H1 (cell line): ENCODE results near the gene MROH8. TPM values are rescaled to one million over a fixed set of nuclear protein-coding genes. Genes with fewer than 3 reads are reported as not detected.

ENCODE experiments used
- BACH1 ChIP-seq: IDR thresholded peaks from 2 replicates; pipeline ENCODE4 v1.6.1; 2012; ENCODE audit warnings: low read length, improper control_type of control experiment
- GTF2F1 ChIP-seq: IDR thresholded peaks from 2 replicates; pipeline ENCODE4 v1.6.1; 2012; ENCODE audit warnings: low read depth, low read length, improper control_type of control experiment, borderline replicate concordance
- NRF1 ChIP-seq: IDR thresholded peaks from 2 replicates; pipeline ENCODE4 v1.6.1; 2011; ENCODE audit warnings: mild to moderate bottlenecking, low read depth, low read length, improper control_type of control experiment
- POLR2A ChIP-seq, 2 experiments: IDR thresholded peaks; 1 replicate in 1 of 2; 2 replicates in 1 of 2; pipeline ENCODE4 v1.6.1; 2011; ENCODE audit warnings: low read depth in 2 of 2, low read length in 2 of 2, mild to moderate bottlenecking in 2 of 2; ENCODE audit errors: control extremely low read depth in 1 of 2
- USF2 ChIP-seq: IDR thresholded peaks from 2 replicates; pipeline ENCODE4 v1.6.1; 2011; ENCODE audit warnings: low read length, improper control_type of control experiment
- polyA plus RNA-seq, 7 experiments: library from polyadenylated mRNA; depleted of rRNA in 3 of 7; stranded (reverse) in 5 of 7; unstranded in 2 of 7; fragments of >200 nt in 5 of 7; fragments of 200-250 nt in 2 of 7; gene quantifications; 1 replicate in 5 of 7; 2 replicates in 1 of 7; 4 replicates in 1 of 7; pipeline versions ENCODE4 v1.2.1 to v1.2.3, GENCODE V29; 2011 to 2013; ENCODE audit warnings: missing spikeins in 2 of 7, mixed read lengths in 2 of 7
- total RNA-seq: library from RNA; stranded (reverse); fragmentation: NEBNext Ultra II Directional; extraction: Animal tissue kit (Norgen Biotek cat#: 25700); gene quantifications from 2 replicates; pipeline ENCODE4 v1.2.1, GENCODE V29; 2021

Gene MROH8
- total and polyA plus RNA-seq, 2 of the 8 experiments (the other 6 are each of a cell fraction or from before 2014, with no cell fraction given): 0.50 to 0.86 TPM

DNA sequence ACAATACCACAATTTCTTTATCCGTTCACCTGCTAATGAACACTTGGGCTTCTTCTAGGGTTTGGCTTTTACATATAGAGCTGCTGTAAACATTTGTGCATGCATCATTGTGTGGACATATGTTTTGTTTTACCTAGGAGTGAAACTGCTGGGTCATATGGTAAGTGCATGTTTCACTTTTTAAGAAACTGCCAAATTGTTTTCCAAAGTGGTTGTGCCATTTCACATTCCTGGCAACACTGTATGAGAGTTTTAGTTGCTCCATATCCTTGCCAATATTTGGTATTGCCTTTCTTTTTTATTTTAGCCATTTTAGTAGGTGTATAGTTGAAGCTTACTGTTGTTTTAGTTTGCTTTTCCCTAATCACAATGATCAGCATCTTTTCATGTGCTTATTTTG, 14.3 kb downstream of the MROH8 start (continued):
- no peak for TF ChIP-seq NRF1
- TF ChIP-seq BACH1: no peak
- TF ChIP-seq USF2: no peak
- no peak for TF ChIP-seq POLR2A (IDR thresholded peaks at IDR 0.05; ENCODE audit: control extremely low read depth in 1 of 2, low read depth in 2 of 2, low read length in 2 of 2)
- no peak for TF ChIP-seq GTF2F1
